T-cell (primary cell): ENCODE data around the gene IPO8. TPM values are rescaled to one million over a fixed set of nuclear protein-coding genes. Genes with fewer than 3 reads are reported as not detected.
"Not testable (repeated sequence)": the region's sequence is repeated elsewhere in the genome, so short reads cannot be mapped to it uniquely, and the experiment has no call there.

Experiments
- ATAC-seq, 4 experiments: fragments of 200-7000 bp in 3 of 4; fragments of 150-1000 bp in 1 of 4; cut with Tn5 transposase; replicated peaks in 1 of 4; 1 replicate in 3 of 4; 2 replicates in 1 of 4; pipeline ENCODE4 v1.10.0; 2021; ENCODE audit warnings: moderate library complexity in 3 of 4, mild to moderate bottlenecking in 2 of 4, moderate number of reproducible peaks in 1 of 4
- CTCF ChIA-PET, 2 donors: fragments of 300-600 bp; sonication (Branson Sonifier 250); formaldehyde crosslinking; loops; one replicate each; lab custom pipeline; 2022; ENCODE audit warnings: antibody characterized with exemption in 2 of 2; lab: Charles Lee
- POLR2A ChIA-PET, 2 donors: fragments of 300-600 bp; sonication (Branson Sonifier 250); formaldehyde crosslinking; loops; one replicate each; lab custom pipeline; 2022; ENCODE audit warnings: antibody characterized with exemption in 2 of 2; lab: Charles Lee
- DNase-seq, 35 experiments: peaks; one replicate each; pipeline versions ENCODE4 v3.0.0 to v3.0.0-alpha.2; 2013 to 2023
- H3K27ac ChIP-seq: one replicate; pipeline ENCODE4 v1.5.1; 2013; ENCODE audit warnings: low read length
- H3K27me3 ChIP-seq, 2 experiments: replicated peaks in 1 of 2; 1 replicate in 1 of 2; 2 replicates in 1 of 2; pipeline versions ENCODE4 v1.6.1 to v1.7.0; 2013; ENCODE audit warnings: low read length in 1 of 2, mixed read lengths in 1 of 2; ENCODE audit not compliant: control insufficient read depth in 2 of 2, insufficient read depth in 2 of 2; ENCODE audit errors: extremely low read depth in 1 of 2
- H3K36me3 ChIP-seq, 2 donors: 1 replicate in 1 of 2; 2 replicates in 1 of 2; pipeline versions ENCODE4 v1.6.1 to v1.7.0; 2013; ENCODE audit warnings: low read length in 1 of 2; ENCODE audit not compliant: control insufficient read depth in 2 of 2, insufficient read depth in 1 of 2; ENCODE audit errors: extremely low read depth in 1 of 2
- H3K4me1 ChIP-seq, 2 experiments: 1 replicate in 1 of 2; 2 replicates in 1 of 2; pipeline versions ENCODE4 v1.6.1 to v1.7.0; 2013; ENCODE audit warnings: low read length in 2 of 2, mixed read lengths in 1 of 2; ENCODE audit not compliant: insufficient read depth in 2 of 2, control insufficient read depth in 1 of 2; ENCODE audit errors: extremely low read depth in 1 of 2
- H3K4me3 ChIP-seq, 2 donors: 1 replicate in 1 of 2; 2 replicates in 1 of 2; pipeline versions ENCODE4 v1.5.1 to v1.7.0; 2013; ENCODE audit warnings: mild to moderate bottlenecking in 2 of 2, low read length in 1 of 2, moderate library complexity in 1 of 2; ENCODE audit not compliant: control insufficient read depth in 1 of 2; ENCODE audit errors: extremely low read depth in 1 of 2
- H3K9me3 ChIP-seq: 2 replicates; pipeline ENCODE4 v1.7.0; 2013
- H3K27ac Mint-ChIP-seq, 2 donors: one replicate each; pipeline ENCODE4 v1.8.0; 2020 to 2021; ENCODE audit warnings: mild to moderate bottlenecking in 2 of 2, mixed read lengths in 2 of 2
- H3K27me3 Mint-ChIP-seq, 2 donors: one replicate each; pipeline ENCODE4 v1.8.0; 2021 to 2022; ENCODE audit warnings: mixed read lengths in 2 of 2
- H3K36me3 Mint-ChIP-seq: one replicate; pipeline ENCODE4 v1.8.0; 2021; ENCODE audit warnings: mixed read lengths
- H3K4me1 Mint-ChIP-seq, 3 donors: one replicate each; pipeline ENCODE4 v1.8.0; 2020 to 2022; ENCODE audit warnings: mixed read lengths in 3 of 3, mild to moderate bottlenecking in 1 of 3
- H3K4me3 Mint-ChIP-seq, 3 donors: one replicate each; pipeline ENCODE4 v1.8.0; 2020 to 2022; ENCODE audit warnings: mild to moderate bottlenecking in 3 of 3, mixed read lengths in 3 of 3, moderate library complexity in 3 of 3
- H3K9me3 Mint-ChIP-seq, 3 donors: one replicate each; pipeline ENCODE4 v1.8.0; 2020 to 2022; ENCODE audit warnings: mixed read lengths in 3 of 3
- WGBS: methylation state at CpG from one replicate; pipeline ENCODE4 v1.1.5; 2013; ENCODE audit warnings: missing lambda C conversion rate; ENCODE audit not compliant: insufficient coverage; 5-methylcytosine and 5-hydroxymethylcytosine counted together
- total RNA-seq, 35 experiments: library from RNA in 6 of 35; stranded (reverse) in 6 of 35; fragments of 120-200 nt in 1 of 35; gene quantifications; one replicate each; pipeline versions ENCODE4 v1.2.1 to v1.2.4 and lab custom pipeline; 2013 to 2026

IPO8 gene
- total RNA-seq, 5 donors from 2014 or later (not counting 1 experiment from before 2014, with no cell fraction given), result 29.9 to 54.9 (median 45.1) TPM

- no peak overlapping the region for H3K4me3 Mint-ChIP-seq
- no CpG with 5 or more reads among the region's 1 CpG for whole genome bisulfite sequencing
- H3K27me3 ChIP-seq, result no peaks in the 10 kb centered on the region
- no peak overlapping the region for H3K4me3 ChIP-seq
- no peak overlapping the region for H3K27ac ChIP-seq
- H3K27ac Mint-ChIP-seq, result no peak overlapping the region
- ChIA-PET CTCF (interaction anchor here in 1 of 2 donors (0.6 kb wide), 1 partner anchor 17 kb away, joined by 3 read pairs; no protein-coding TSS in a partner anchor), POLR2A (interaction anchor here in 1 of 2 donors (0.8 kb wide), 1 partner anchor 30 kb away, joined by 3 read pairs; no protein-coding TSS in a partner anchor)
- peaks cover 0 to 3% (median 0%) of the 10 kb centered on the region in 3 donors for H3K9me3 Mint-ChIP-seq
- no peaks in the 10 kb centered on the region for H3K27me3 Mint-ChIP-seq
- no peaks in the 10 kb centered on the region for H3K9me3 ChIP-seq
- no peaks in the 10 kb centered on the region for H3K4me1 ChIP-seq
- DNase-seq (no peak), ATAC-seq (no peak)
- H3K4me1 Mint-ChIP-seq, result peaks cover 0 to 10% (median 0%) of the 10 kb centered on the region in 3 donors
- no peaks in the 10 kb centered on the region for H3K36me3 ChIP-seq
- H3K36me3 Mint-ChIP-seq, result no peaks in the 10 kb centered on the region
Observed at GRCh38 chr12:30622509-30622908, 73.2 kb downstream of the IPO8 start.

- H3K27ac ChIP-seq, H3K27me3 Mint-ChIP-seq, DNase-seq, H3K36me3 Mint-ChIP-seq, H3K4me1 Mint-ChIP-seq, H3K9me3 Mint-ChIP-seq, H3K4me3 ChIP-seq, ATAC-seq, H3K4me3 Mint-ChIP-seq, CTCF ChIA-PET, H3K27ac Mint-ChIP-seq, H3K4me1 ChIP-seq, H3K27me3 ChIP-seq, H3K36me3 ChIP-seq, H3K9me3 ChIP-seq: not testable (repeated sequence)
- POLR2A ChIA-PET, result interaction anchor here in 1 of 2 donors (0.8 kb wide), 1 partner anchor 31 kb away, joined by 3 read pairs; no protein-coding TSS in a partner anchor
- WGBS, result no CpG with 5 or more reads among the region's 4 CpGs
Observed at GRCh38 chr12:30621663-30622241, 73.9 kb downstream of the IPO8 start.

GRCh38 chr12:30617346-30618016, 78.2 kb downstream of the IPO8 start:
- H3K4me3 ChIP-seq, result no peak overlapping the region
- DNase-seq (no peak), ATAC-seq (no peak)
- Mint-ChIP-seq H3K9me3 (peaks cover 0 to 2% (median 0%) of the 10 kb centered on the region in 3 donors), H3K4me1 (no peaks in the 10 kb centered on the region), H3K36me3 (no peaks in the 10 kb centered on the region), H3K4me3 (no peak overlapping the region), H3K27ac (no peak overlapping the region), H3K27me3 (peaks cover 0 to 2% of the 10 kb centered on the region in 2 donors)
- H3K27me3 ChIP-seq, result no peaks in the 10 kb centered on the region
- no peak overlapping the region for H3K27ac ChIP-seq
- 50% methylated on average over 1 of the region's 5 CpGs for WGBS
- H3K9me3 ChIP-seq, result no peaks in the 10 kb centered on the region
- H3K4me1 ChIP-seq, result no peaks in the 10 kb centered on the region
- H3K36me3 ChIP-seq, result no peaks in the 10 kb centered on the region
- CTCF ChIA-PET, result no interaction called here
- POLR2A ChIA-PET, result interaction anchor here in 1 of 2 donors (0.6 kb wide), 1 partner anchor 753 kb away, joined by 3 read pairs; no protein-coding TSS in a partner anchor

GRCh38 chr12:30614031-30614430, 81.6 kb downstream of the IPO8 start:
- H3K27me3 Mint-ChIP-seq, result peaks cover 0 to 10% of the 10 kb centered on the region in 2 donors
- no peaks in the 10 kb centered on the region for H3K27me3 ChIP-seq
- H3K27ac ChIP-seq, result no peak overlapping the region
- no peaks in the 10 kb centered on the region for H3K4me1 Mint-ChIP-seq
- no peaks in the 10 kb centered on the region for H3K36me3 ChIP-seq
- no peak overlapping the region for H3K27ac Mint-ChIP-seq
- ATAC-seq (no peak), DNase-seq (no peak)
- no peaks in the 10 kb centered on the region for H3K9me3 ChIP-seq
- H3K4me1 ChIP-seq, result no peaks in the 10 kb centered on the region
- ChIA-PET CTCF (no interaction called here), POLR2A (no interaction called here)
- no peak overlapping the region for H3K4me3 ChIP-seq
- no peaks in the 10 kb centered on the region for H3K36me3 Mint-ChIP-seq
- H3K4me3 Mint-ChIP-seq, result no peak overlapping the region
- peaks cover 2 to 6% (median 6%) of the 10 kb centered on the region in 3 donors for H3K9me3 Mint-ChIP-seq

GRCh38 chr12:30613119-30613830, 82.4 kb downstream of the IPO8 start:
- WGBS, result 44% methylated on average over 2 of the region's 2 CpGs
- DNase-seq (no peak), ATAC-seq (no peak)
- no peaks in the 10 kb centered on the region for H3K36me3 ChIP-seq
- peaks cover 0 to 13% of the 10 kb centered on the region in 2 donors for H3K27me3 Mint-ChIP-seq
- no peak overlapping the region for H3K4me3 ChIP-seq
- ChIA-PET CTCF (interaction anchor here (0.7 to 1.1 kb wide), 2 partner anchors 14 to 231 kb away, joined by 3 read pairs; no protein-coding TSS in a partner anchor), POLR2A (interaction anchor here in 1 of 2 donors (0.6 kb wide), 1 partner anchor 1564 kb away, joined by 3 read pairs; no protein-coding TSS in a partner anchor)
- H3K4me1 ChIP-seq, result no peaks in the 10 kb centered on the region
- H3K9me3 Mint-ChIP-seq, result peaks cover 5 to 13% (median 6%) of the 10 kb centered on the region in 3 donors
- H3K9me3 ChIP-seq, result no peaks in the 10 kb centered on the region
- no peak overlapping the region for H3K4me3 Mint-ChIP-seq
- no peaks in the 10 kb centered on the region for H3K27me3 ChIP-seq
- H3K27ac Mint-ChIP-seq, result no peak overlapping the region
- no peaks in the 10 kb centered on the region for H3K36me3 Mint-ChIP-seq
- H3K27ac ChIP-seq, result no peak overlapping the region
- H3K4me1 Mint-ChIP-seq, result no peaks in the 10 kb centered on the region

GRCh38 chr12:30610718-30611117, 85.0 kb downstream of the IPO8 start:
- H3K4me1 Mint-ChIP-seq, result no peaks in the 10 kb centered on the region
- H3K36me3 ChIP-seq, result no peaks in the 10 kb centered on the region
- H3K27me3 ChIP-seq, result no peaks in the 10 kb centered on the region
- peaks cover 5 to 20% of the 10 kb centered on the region in 2 donors for H3K27me3 Mint-ChIP-seq
- ATAC-seq (no peak), DNase-seq (no peak)
- POLR2A ChIA-PET, result no interaction called here
- H3K4me3 ChIP-seq, result no peak overlapping the region
- H3K36me3 Mint-ChIP-seq, result peaks cover 6% of the 10 kb centered on the region
- H3K4me3 Mint-ChIP-seq, result no peak overlapping the region
- H3K27ac Mint-ChIP-seq, result no peak overlapping the region
- no CpG with 5 or more reads among the region's 1 CpG for WGBS
- no peaks in the 10 kb centered on the region for H3K9me3 ChIP-seq
- H3K27ac ChIP-seq, result no peak overlapping the region
- CTCF ChIA-PET, result interaction anchor here in 1 of 2 donors (0.7 kb wide), 1 partner anchor 170 kb away, joined by 3 read pairs; no protein-coding TSS in a partner anchor
- no peaks in the 10 kb centered on the region for H3K4me1 ChIP-seq
- peaks cover 6 to 16% (median 11%) of the 10 kb centered on the region in 3 donors for H3K9me3 Mint-ChIP-seq
